Thyroid gland (tissue), 4 donors: Measurements from ENCODE around the gene FGF11.

Experiments used
- CTCF ChIP-seq, 6 experiments: fragments of 200-600 bp in 3 of 6; fragments of 450-650 bp in 3 of 6; sonication (generic) in 3 of 6; IDR thresholded peaks; one replicate each; pipeline ENCODE4 v1.5.1; 2016 to 2019; ENCODE audit warnings: antibody characterized with exemption in 6 of 6, mild to moderate bottlenecking in 2 of 6, inconsistent platforms in 1 of 6, moderate library complexity in 1 of 6
- POLR2A ChIP-seq, 2 donors: fragments of 450-650 bp; IDR thresholded peaks; one replicate each; pipeline ENCODE4 v1.6.1; 2017; ENCODE audit warnings: antibody characterized with exemption in 2 of 2, mild to moderate bottlenecking in 2 of 2, moderate library complexity in 1 of 2

- TF ChIP-seq POLR2A (IDR thresholded peaks at IDR 0.05) (no peak), CTCF (IDR thresholded peaks at IDR 0.05) (no peak)
Observed at GRCh38 chr17:7476951-7477350, 37.6 kb downstream of the FGF11 start.
